GM12875 (cell line): Measurements from ENCODE around the gene LRSAM1.

Source experiments
- H3K4me3 ChIP-seq: one replicate; pipeline ENCODE4 v1.5.1; 2011; ENCODE audit warnings: low read depth, low read length, control low read depth
- CTCF ChIP-seq: IDR thresholded peaks from 2 replicates; pipeline ENCODE4 v1.5.1; 2011; ENCODE audit warnings: low read depth, mild to moderate bottlenecking, control low read depth, inconsistent platforms, low read length, moderate library complexity, borderline replicate concordance; ENCODE audit not compliant: insufficient read depth

The LRSAM1 gene

GRCh38 chr9:127489471-127490115 is 38.3 kb downstream of the LRSAM1 start:
- no peak overlapping the region for H3K4me3 ChIP-seq
- TF ChIP-seq CTCF: no peak

GRCh38 chr9:127490535-127491230 is 39.4 kb downstream of the LRSAM1 start:
- no peak overlapping the region for H3K4me3 ChIP-seq
- TF ChIP-seq CTCF: no peak

GRCh38 chr9:127491516-127491915 is 40.2 kb downstream of the LRSAM1 start:
- no peak overlapping the region for H3K4me3 ChIP-seq
- no peak for TF ChIP-seq CTCF

GRCh38 chr9:127492616-127493015 is 41.3 kb downstream of the LRSAM1 start:
- TF ChIP-seq CTCF: no peak
- H3K4me3 ChIP-seq: no peak overlapping the region

GRCh38 chr9:127493592-127494303 is 42.4 kb downstream of the LRSAM1 start:
- H3K4me3 ChIP-seq: no peak overlapping the region
- TF ChIP-seq CTCF: no peak

GRCh38 chr9:127494304-127494702 is 43.0 kb downstream of the LRSAM1 start:
- no peak for TF ChIP-seq CTCF
- H3K4me3 ChIP-seq: no peak overlapping the region
